A549 (cell line): Measurements from ENCODE around the gene ELANE. TPM values are rescaled to one million over a fixed set of nuclear protein-coding genes. Genes with fewer than 3 reads are reported as not detected.
A peak's percentile ranks its signal among the peaks of the same experiment; 100 is the strongest.

Source experiments
- ATAC-seq, 2 experiments: fragments of 200-7000 bp in 1 of 2; fragments of >200 bp in 1 of 2; cut with Nextera tagmentation in 1 of 2; cut with Tn5 transposase in 1 of 2; 3 replicates each; pipeline versions ENCODE4 v1.8.0 to v1.9.1; 2018 to 2020; ENCODE audit warnings: mild to moderate bottlenecking in 1 of 2, moderate library complexity in 1 of 2
- CTCF ChIA-PET: fragments of 300-600 bp; sonication (Branson Sonifier 250); formaldehyde crosslinking; extraction: SDS; loops from one replicate; lab custom pipeline; 2021; ENCODE audit warnings: antibody characterized with exemption, inconsistent platforms; lab: Yijun Ruan, JAX
- POLR2A ChIA-PET: fragments of 350-600 bp; formaldehyde crosslinking; extraction: SDS; loops from one replicate; lab custom pipeline; 2021; ENCODE audit warnings: antibody characterized with exemption, inconsistent platforms; lab: Yijun Ruan, JAX
- DNase-seq, 2 experiments: peaks; one replicate each; pipeline versions ENCODE4 v3.0.0 to v3.0.0-alpha.2; 2011 to 2016; ENCODE audit warnings: low read depth in 1 of 2, low spot score in 1 of 2
- FAIRE-seq: peaks from 2 replicates; lab custom pipeline; 2011; peaks lifted over from hg19 to GRCh38; lab: Jason Lieb, UNC
- H3K27ac ChIP-seq, 2 experiments: fragments of >200 bp; sonication (Bioruptor Twin); formaldehyde crosslinking; 3 replicates each; pipeline ENCODE4 v1.5.1; 2016 to 2017
- H3K4me1 ChIP-seq: fragments of >200 bp; sonication (Bioruptor Twin); formaldehyde crosslinking; 3 replicates; pipeline ENCODE4 v1.6.1; 2016
- H3K4me2 ChIP-seq: fragments of >200 bp; sonication (Bioruptor Twin); formaldehyde crosslinking; 3 replicates; pipeline ENCODE4 v1.6.1; 2016
- H3K4me3 ChIP-seq: fragments of >200 bp; sonication (Bioruptor Twin); formaldehyde crosslinking; 3 replicates; pipeline ENCODE4 v1.5.1; 2016
- H3K9me3 ChIP-seq: fragments of >200 bp; sonication (Bioruptor Twin); formaldehyde crosslinking; 3 replicates; pipeline ENCODE4 v1.6.1; 2016
- ATOH8 ChIP-seq: fragments of 250-450 bp; sonication (Bioruptor Pico); IDR thresholded peaks from 2 replicates; pipeline ENCODE4 v1.5.0; 2020; ENCODE audit warnings: low read depth, mild to moderate bottlenecking, moderate library complexity
- CEBPB ChIP-seq, 2 experiments: fragments of >200 bp in 1 of 2; sonication (Bioruptor Twin) in 1 of 2; formaldehyde crosslinking in 1 of 2; IDR thresholded peaks; 2 replicates each; pipeline ENCODE4 v1.6.1; 2012 to 2016
- E2F6 ChIP-seq: IDR thresholded peaks from 2 replicates; pipeline ENCODE4 v1.6.1; 2012; ENCODE audit warnings: low read depth, borderline replicate concordance
- EHMT2 ChIP-seq: fragments of 200-600 bp; sonication (generic); IDR thresholded peaks from 2 replicates; pipeline ENCODE4 v1.6.1; 2016; ENCODE audit warnings: antibody characterized with exemption, low read depth, mild to moderate bottlenecking, moderate library complexity
- ELK1 ChIP-seq: fragments of 150-350 bp; IDR thresholded peaks from 2 replicates; pipeline ENCODE4 v1.6.1; 2014; ENCODE audit warnings: low read depth, mild to moderate bottlenecking, low read length
- ESRRA ChIP-seq: fragments of 150-350 bp; IDR thresholded peaks from 2 replicates; pipeline ENCODE4 v1.6.1; 2014; ENCODE audit warnings: mild to moderate bottlenecking, low read length, borderline replicate concordance
- FOXS1 ChIP-seq: fragments of 250-450 bp; sonication (Bioruptor Pico); IDR thresholded peaks from 2 replicates; pipeline ENCODE4 v1.5.0; 2020; ENCODE audit warnings: mild to moderate bottlenecking, moderate library complexity
- HEYL ChIP-seq: fragments of 250-450 bp; sonication (Bioruptor Pico); IDR thresholded peaks from 2 replicates; pipeline ENCODE4 v1.8.0; 2021; ENCODE audit warnings: mild to moderate bottlenecking, moderate library complexity
- HMGXB4 ChIP-seq: fragments of 250-450 bp; sonication (Bioruptor Pico); IDR thresholded peaks from 2 replicates; pipeline ENCODE4 v1.5.0; 2021; ENCODE audit warnings: mild to moderate bottlenecking, moderate library complexity, borderline replicate concordance
- HOXB13 ChIP-seq: fragments of 250-450 bp; sonication (Bioruptor Pico); IDR thresholded peaks from 2 replicates; pipeline ENCODE4 v1.5.0; 2020; ENCODE audit warnings: low read depth, mild to moderate bottlenecking, moderate library complexity
- JUN ChIP-seq, 2 experiments: fragments of >200 bp; sonication (Bioruptor Twin); formaldehyde crosslinking; IDR thresholded peaks; 2 replicates in 1 of 2; 3 replicates in 1 of 2; pipeline ENCODE4 v1.6.1; 2016 to 2017
- KDM1A ChIP-seq: fragments of 200-600 bp; sonication (generic); IDR thresholded peaks from 2 replicates; pipeline ENCODE4 v1.6.1; 2016; ENCODE audit warnings: low read depth, mild to moderate bottlenecking
- NPAS2 ChIP-seq: fragments of 250-450 bp; sonication (Bioruptor Pico); IDR thresholded peaks from 2 replicates; pipeline ENCODE4 v1.8.0; 2022; ENCODE audit warnings: mild to moderate bottlenecking, moderate library complexity, borderline replicate concordance
- NR3C1 ChIP-seq: fragments of >200 bp; sonication (Bioruptor Twin); formaldehyde crosslinking; IDR thresholded peaks from 3 replicates; pipeline ENCODE4 v1.6.1; 2017
- PBX3 ChIP-seq: IDR thresholded peaks from 2 replicates; pipeline ENCODE4 v1.6.1; 2012
- RAD21 ChIP-seq, 2 experiments: fragments of >200 bp in 1 of 2; sonication (Bioruptor Twin) in 1 of 2; formaldehyde crosslinking in 1 of 2; IDR thresholded peaks in 1 of 2; conservative IDR thresholded peaks in 1 of 2; 2 replicates in 1 of 2; 3 replicates in 1 of 2; pipeline ENCODE4 v1.6.1; 2012 to 2018; ENCODE audit warnings: inconsistent platforms in 1 of 2
- RARB ChIP-seq: fragments of 250-450 bp; sonication (Bioruptor Pico); IDR thresholded peaks from 2 replicates; pipeline ENCODE4 v1.8.0; 2021; ENCODE audit warnings: mild to moderate bottlenecking, moderate library complexity
- RCOR1 ChIP-seq: fragments of 150-350 bp; IDR thresholded peaks from 2 replicates; pipeline ENCODE4 v1.6.1; 2014; ENCODE audit warnings: antibody characterized with exemption, low read length, low read depth
- REST ChIP-seq: fragments of 200-600 bp; sonication (generic); IDR thresholded peaks from 2 replicates; pipeline ENCODE4 v1.6.1; 2016; ENCODE audit warnings: antibody characterized with exemption, mild to moderate bottlenecking, moderate library complexity
- SMC3 ChIP-seq: fragments of >200 bp; sonication (Bioruptor Twin); formaldehyde crosslinking; IDR thresholded peaks from 3 replicates; pipeline ENCODE4 v1.6.1; 2018; ENCODE audit warnings: inconsistent platforms
- ZFP36 ChIP-seq: fragments of 450-650 bp; IDR thresholded peaks from 2 replicates; pipeline ENCODE4 v1.6.1; 2014; ENCODE audit warnings: borderline replicate concordance; ENCODE audit not compliant: partially characterized antibody
- WGBS: methylation state at CpG from one replicate; pipeline ENCODE4 v1.1.6; 2017; ENCODE audit errors: missing lambda C conversion rate; 5-methylcytosine and 5-hydroxymethylcytosine counted together
- polyA plus RNA-seq, 4 experiments: library from polyadenylated mRNA; depleted of rRNA in 3 of 4; stranded (reverse); fragments of >200 nt; fragmentation: RNase III in 1 of 4; extraction: RNeasy Plus Mini Kit Qiagen cat#74134 plus additional on column Dnase treatment in 1 of 4; gene quantifications; 2 replicates in 3 of 4; 3 replicates in 1 of 4; pipeline ENCODE4 v1.2.3, GENCODE V29; 2011 to 2017

ELANE gene
- polyA plus RNA-seq, 2 of the 4 experiments (the other 2 are of a cell fraction): 0.15 to 0.35 TPM

GRCh38 chr19:902446-903226 is 50.5 kb downstream of the ELANE start:
- Histone ChIP-seq H3K4me1 (peaks cover 5% of the 10 kb centered on the region; the same call in 1 of the 3 replicates), H3K4me3 (no peak overlapping the region), H3K9me3 (no peaks in the 10 kb centered on the region), H3K4me2 (no peak overlapping the region), H3K27ac (no peak overlapping the region)
- WGBS: 87% methylated on average over 14 of the region's 14 CpGs
- ChIA-PET POLR2A (no interaction called here), CTCF (interaction anchor here (1.2 kb wide), 1 partner anchor 18 kb away, joined by 4 read pairs; no protein-coding TSS in a partner anchor)
- no peak for FAIRE-seq
- no peak for DNase-seq
- no peak for TF ChIP-seq E2F6
- peak; percentile 48 for TF ChIP-seq ZFP36
- 0 out of 2 replicates have a peak, but pooled peaks have one; percentile 24 for TF ChIP-seq KDM1A
- TF ChIP-seq, all 56 proteins: peak for 2
- ATAC-seq: no peak

- Histone ChIP-seq H3K9me3 (no peaks in the 10 kb centered on the region), H3K4me1 (peaks cover 5% of the 10 kb centered on the region; the same call in 1 of the 3 replicates), H3K4me3 (no peak overlapping the region), H3K4me2 (no peak overlapping the region), H3K27ac (no peak overlapping the region)
- ChIA-PET CTCF (interaction anchor here (0.8 to 1.2 kb wide), 2 partner anchors 14 to 18 kb away, joined by 3 to 4 read pairs; no protein-coding TSS in a partner anchor), POLR2A (no interaction called here)
- FAIRE-seq (no peak), ATAC-seq (no peak), DNase-seq (no peak)
- whole genome bisulfite sequencing: 62% methylated on average over 10 of the region's 32 CpGs
- TF ChIP-seq CEBPB (IDR thresholded peaks at IDR 0.05): no peak
- no peak for TF ChIP-seq NPAS2 (CRISPR knock-in tag)
- TF ChIP-seq ATOH8 (CRISPR knock-in tag): no peak
Measured at GRCh38 chr19:903266-903797, 51.2 kb downstream of the ELANE start.

- ChIA-PET CTCF (interaction anchor here (0.8 kb wide), 1 partner anchor 8 kb away, joined by 4 read pairs; no protein-coding TSS in a partner anchor), POLR2A (no interaction called here)
- 90% methylated on average over 8 of the region's 8 CpGs for WGBS
- Histone ChIP-seq H3K9me3 (no peaks in the 10 kb centered on the region), H3K4me1 (peaks cover 17% of the 10 kb centered on the region), H3K27ac (no peak overlapping the region), H3K4me3 (no peak overlapping the region), H3K4me2 (no peak overlapping the region)
- no peak for ATAC-seq
- no peak for DNase-seq
- FAIRE-seq: no peak
- no peak for TF ChIP-seq JUN (IDR thresholded peaks at IDR 0.05)
- TF ChIP-seq FOXS1 (CRISPR knock-in tag): no peak
- TF ChIP-seq SMC3: no peak
- TF ChIP-seq EHMT2: no peak
- TF ChIP-seq NR3C1: no peak
- no peak for TF ChIP-seq RAD21 (conservative IDR thresholded peaks at IDR 0.05 in 1 of 2, IDR thresholded peaks at IDR 0.05 in 1 of 2)
- TF ChIP-seq ELK1: no peak
- TF ChIP-seq RCOR1: no peak
- TF ChIP-seq ZFP36: no peak
- no peak for TF ChIP-seq HOXB13
- no peak for TF ChIP-seq HEYL (CRISPR knock-in tag)
- no peak for TF ChIP-seq PBX3
- no peak for TF ChIP-seq REST
- no peak for TF ChIP-seq HMGXB4 (CRISPR knock-in tag)
- no peak for TF ChIP-seq ESRRA
- no peak for TF ChIP-seq RARB (CRISPR knock-in tag)
Measured at GRCh38 chr19:904545-904944, 52.4 kb downstream of the ELANE start.
